K562 (cell line): ENCODE measurements around the gene FLOT2. TPM values are rescaled to one million over a fixed set of nuclear protein-coding genes. Genes with fewer than 3 reads are reported as not detected.

Experiments
- ASH1L ChIP-seq: fragments of 450-650 bp; IDR thresholded peaks from 2 replicates; pipeline ENCODE4 v1.6.1; 2018; ENCODE audit warnings: borderline replicate concordance, mild to moderate bottlenecking, low read depth; ENCODE audit not compliant: partially characterized antibody
- CCAR2 ChIP-seq: fragments of 200-400 bp; formaldehyde crosslinking; IDR thresholded peaks from 2 replicates; pipeline ENCODE4 v1.6.1; 2017; ENCODE audit warnings: mild to moderate bottlenecking, low read depth, low read length
- HDAC2 ChIP-seq: fragments of 450-650 bp; IDR thresholded peaks from 2 replicates; pipeline ENCODE4 v1.6.1; 2016; ENCODE audit warnings: mild to moderate bottlenecking
- KDM1A ChIP-seq, 2 experiments: fragments of 450-650 bp; IDR thresholded peaks; 2 replicates each; pipeline ENCODE4 v1.6.1; 2016; ENCODE audit warnings: mild to moderate bottlenecking in 2 of 2
- NFYB ChIP-seq: IDR thresholded peaks from 2 replicates; pipeline ENCODE4 v1.6.1; 2011; ENCODE audit warnings: mild to moderate bottlenecking, moderate library complexity; ENCODE audit not compliant: insufficient read length; ENCODE audit errors: extremely low read depth
- NR2C2 ChIP-seq, 2 experiments: fragments of 200-800 bp in 1 of 2; sonication (Bioruptor generic) in 1 of 2; sonication (generic) in 1 of 2; formaldehyde crosslinking in 1 of 2; IDR thresholded peaks; 2 replicates each; pipeline versions ENCODE4 v1.6.1 to v1.8.0; 2016 to 2022; ENCODE audit warnings: mild to moderate bottlenecking in 1 of 2, missing compliant biosample characterization in 1 of 2, missing genetic modification characterization in 1 of 2, missing genetic modification reagents in 1 of 2
- NR2F6 ChIP-seq: fragments of 450-650 bp; formaldehyde crosslinking; IDR thresholded peaks from 2 replicates; pipeline ENCODE4 v1.4.0; 2020; ENCODE audit warnings: mild to moderate bottlenecking
- RAD21 ChIP-seq, 2 experiments: fragments of 250-450 bp in 1 of 2; fragments of 450-650 bp in 1 of 2; sonication (Bioruptor Pico) in 1 of 2; formaldehyde crosslinking in 1 of 2; IDR thresholded peaks in 1 of 2; conservative IDR thresholded peaks in 1 of 2; 2 replicates each; pipeline versions ENCODE4 v1.4.0 to v1.8.0; 2020 to 2022; ENCODE audit warnings: mild to moderate bottlenecking in 2 of 2, moderate library complexity in 1 of 2
- RAD51 ChIP-seq: fragments of 450-650 bp; IDR thresholded peaks from 2 replicates; pipeline ENCODE4 v1.7.1; 2016; ENCODE audit warnings: low read depth, mild to moderate bottlenecking, borderline replicate concordance
- RBBP5 ChIP-seq: fragments of 200-600 bp; sonication (generic); IDR thresholded peaks from 2 replicates; pipeline ENCODE4 v1.6.1; 2012; ENCODE audit warnings: borderline replicate concordance, mild to moderate bottlenecking, low read length, control low read depth, inconsistent platforms; ENCODE audit not compliant: insufficient read depth, poor library complexity, severe bottlenecking
- RBM34 ChIP-seq: fragments of 200-400 bp; formaldehyde crosslinking; IDR thresholded peaks from 2 replicates; pipeline ENCODE4 v1.6.1; 2018; ENCODE audit warnings: low read length, borderline replicate concordance; ENCODE audit not compliant: insufficient read depth
- SMARCC2 ChIP-seq: fragments of 450-650 bp; IDR thresholded peaks from 2 replicates; pipeline ENCODE4 v1.6.1; 2017; ENCODE audit warnings: antibody characterized with exemption, moderate library complexity, mild to moderate bottlenecking, low read depth
- SRSF3 ChIP-seq: fragments of 200-400 bp; formaldehyde crosslinking; IDR thresholded peaks from 2 replicates; pipeline ENCODE4 v1.6.1; 2016; ENCODE audit warnings: mild to moderate bottlenecking, low read length, moderate library complexity; ENCODE audit not compliant: insufficient read depth
- TARDBP ChIP-seq: fragments of 450-650 bp; IDR thresholded peaks from 2 replicates; pipeline ENCODE4 v1.6.1; 2016
- ZFP36 ChIP-seq: fragments of 150-350 bp; IDR thresholded peaks from 2 replicates; pipeline ENCODE4 v1.6.1; 2018; ENCODE audit warnings: low read length, low read depth; ENCODE audit not compliant: partially characterized antibody
- ZNF217 ChIP-seq: sonication (generic); formaldehyde crosslinking; IDR thresholded peaks from 2 replicates; pipeline ENCODE4 v1.8.0; 2022; ENCODE audit warnings: mild to moderate bottlenecking, missing genetic modification reagents
- ZNF77 ChIP-seq: fragments of 250-450 bp; sonication (Bioruptor Pico); IDR thresholded peaks from 2 replicates; pipeline ENCODE4 v1.5.0; 2020
- ZNF780A ChIP-seq: fragments of 250-450 bp; sonication (Bioruptor Pico); IDR thresholded peaks from 2 replicates; pipeline ENCODE4 v1.5.0; 2021; ENCODE audit warnings: mild to moderate bottlenecking
- polyA plus RNA-seq, 8 experiments: library from polyadenylated mRNA; depleted of rRNA in 4 of 8; stranded (reverse) in 5 of 8; unstranded in 3 of 8; fragments of >200 nt; fragmentation: Nextera tagmentation in 2 of 8; fragmentation: Illumina TruSeq in 1 of 8; extraction: Ambion mirVana in 2 of 8; extraction: Trizol in 1 of 8; gene quantifications; 2 replicates each; pipeline versions ENCODE4 v1.2.1 to v1.2.3, GENCODE V29; 2011 to 2014; ENCODE audit warnings: inconsistent platforms in 1 of 8, missing spikeins in 1 of 8
- total RNA-seq, 7 experiments: library from RNA; depleted of rRNA in 6 of 7; stranded (reverse); fragments of >200 nt in 6 of 7; fragmentation: Illumina TruSeq in 2 of 7; extraction: Trizol in 2 of 7; gene quantifications; 2 replicates each; pipeline versions ENCODE4 v1.2.1 to v1.2.3, GENCODE V29; 2011 to 2021; ENCODE audit warnings: low replicate concordance in 1 of 7
- TF ChIP-seq, protein P1 (sequence below): fragments of 250-450 bp; sonication (Bioruptor Pico); IDR thresholded peaks from 2 replicates; pipeline ENCODE4 v1.8.0; 2022; ENCODE audit warnings: moderate library complexity, mild to moderate bottlenecking, inconsistent platforms
- TF ChIP-seq, protein P2 (sequence below): fragments of 450-650 bp; formaldehyde crosslinking; conservative IDR thresholded peaks from 2 replicates; pipeline ENCODE4 v1.4.0; 2022; ENCODE audit warnings: mild to moderate bottlenecking, missing genetic modification characterization
- TF ChIP-seq, protein P3 (sequence below): fragments of 450-650 bp; IDR thresholded peaks from 2 replicates; pipeline ENCODE4 v1.6.1; 2016; ENCODE audit warnings: antibody characterized with exemption
- TF ChIP-seq, protein P4 (sequence below): fragments of 250-450 bp; sonication (Bioruptor Pico); IDR thresholded peaks from 2 replicates; pipeline ENCODE4 v1.6.1; 2021; ENCODE audit warnings: mild to moderate bottlenecking
- TF ChIP-seq, protein P5 (sequence below): fragments of 250-450 bp; sonication (Bioruptor Pico); IDR thresholded peaks from 2 replicates; pipeline ENCODE4 v1.8.0; 2021; ENCODE audit warnings: moderate library complexity, mild to moderate bottlenecking, inconsistent platforms

FLOT2 gene
- total and polyA plus RNA-seq, 9 of the 15 experiments (the other 6 are each of a cell fraction or from before 2014, with no cell fraction given): 17.5 to 138 (median 41.7) TPM

DNA sequence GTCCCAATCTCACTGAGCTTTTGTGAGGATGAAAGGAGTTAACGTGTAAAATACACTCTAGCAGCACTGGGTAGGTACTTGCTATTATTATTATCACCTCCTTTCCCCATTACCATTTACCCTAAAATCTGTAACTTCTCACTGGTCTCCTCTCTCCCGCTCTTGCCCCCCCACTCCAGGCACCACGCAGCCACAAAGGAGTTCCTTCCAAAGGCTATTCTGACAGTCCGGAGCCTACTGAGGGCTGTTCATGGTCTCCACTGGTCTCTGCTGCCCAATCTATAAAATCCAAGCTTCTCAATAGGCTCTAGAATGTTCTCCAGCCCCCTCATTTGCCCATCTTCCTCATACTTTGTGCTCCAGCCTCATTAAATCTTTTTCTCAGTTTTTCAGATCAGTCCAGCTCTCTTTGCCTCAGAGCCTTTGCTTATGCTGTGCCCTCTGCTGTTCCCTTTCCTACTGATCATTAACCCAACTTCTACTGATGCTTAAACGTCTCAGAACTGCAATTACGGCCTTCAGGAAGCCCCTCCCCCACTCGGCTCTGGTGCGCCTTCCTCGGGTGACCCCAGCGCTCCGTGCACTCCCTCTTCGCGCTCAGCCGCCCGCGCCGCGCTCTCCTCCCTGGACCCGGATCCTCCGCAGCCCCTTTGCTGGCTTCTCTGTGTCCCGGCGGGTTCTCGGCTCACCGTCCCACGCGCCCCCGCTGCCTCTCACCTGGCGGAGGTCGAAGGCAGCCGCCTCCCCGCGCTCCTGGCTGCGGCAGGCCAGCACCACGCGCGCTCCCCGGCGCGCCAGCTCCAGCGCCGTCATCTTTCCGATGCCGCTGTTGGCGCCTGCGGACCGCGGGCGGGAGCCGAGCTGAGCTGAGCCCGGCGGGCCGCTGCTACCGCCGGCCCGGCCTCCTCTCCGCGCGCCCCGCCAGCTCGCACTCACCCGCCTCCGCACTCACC lies 4.6 kb upstream of the FLOT2 start (continued):
- TF ChIP-seq, protein P1, sequence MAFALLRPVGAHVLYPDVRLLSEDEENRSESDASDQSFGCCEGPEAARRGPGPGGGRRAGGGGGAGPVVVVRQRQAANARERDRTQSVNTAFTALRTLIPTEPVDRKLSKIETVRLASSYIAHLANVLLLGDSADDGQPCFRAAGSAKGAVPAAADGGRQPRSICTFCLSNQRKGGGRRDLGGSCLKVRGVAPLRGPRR (CRISPR knock-in tag): no peak
- TF ChIP-seq RBBP5 (peak; percentile 77), SMARCC2 (no peak; the same call in 1 of the 2 replicates), ZNF77 (no peak), RAD51 (no peak), ASH1L (no peak), ZNF780A (CRISPR knock-in tag) (no peak; the same call in 1 of the 2 replicates), NR2C2 (CRISPR knock-in tag; IDR thresholded peaks at IDR 0.05) (no peak), NR2C2 (tag; IDR thresholded peaks at IDR 0.05) (peak; percentile 91), KDM1A (IDR thresholded peaks at IDR 0.05) (peak; percentile 25 to 77; a peak in 2 of 4 replicates), TARDBP (no peak), ZNF217 (CRISPR knock-in tag) (no peak), ZFP36 (peak; percentile 14), RAD21 (CRISPR knock-in tag; conservative IDR thresholded peaks at IDR 0.05 in 1 of 2, IDR thresholded peaks at IDR 0.05 in 1 of 2) (no peak), NR2F6 (no peak), RBM34 (0 out of 2 replicates have a peak, but pooled peaks have one; percentile 47), SRSF3 (no peak), NFYB (no peak), CCAR2 (no peak), HDAC2 (peak; percentile 88)
- TF ChIP-seq, protein P2, sequence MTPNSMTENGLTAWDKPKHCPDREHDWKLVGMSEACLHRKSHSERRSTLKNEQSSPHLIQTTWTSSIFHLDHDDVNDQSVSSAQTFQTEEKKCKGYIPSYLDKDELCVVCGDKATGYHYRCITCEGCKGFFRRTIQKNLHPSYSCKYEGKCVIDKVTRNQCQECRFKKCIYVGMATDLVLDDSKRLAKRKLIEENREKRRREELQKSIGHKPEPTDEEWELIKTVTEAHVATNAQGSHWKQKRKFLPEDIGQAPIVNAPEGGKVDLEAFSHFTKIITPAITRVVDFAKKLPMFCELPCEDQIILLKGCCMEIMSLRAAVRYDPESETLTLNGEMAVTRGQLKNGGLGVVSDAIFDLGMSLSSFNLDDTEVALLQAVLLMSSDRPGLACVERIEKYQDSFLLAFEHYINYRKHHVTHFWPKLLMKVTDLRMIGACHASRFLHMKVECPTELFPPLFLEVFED (CRISPR knock-in tag): no peak
- TF ChIP-seq, protein P3, sequence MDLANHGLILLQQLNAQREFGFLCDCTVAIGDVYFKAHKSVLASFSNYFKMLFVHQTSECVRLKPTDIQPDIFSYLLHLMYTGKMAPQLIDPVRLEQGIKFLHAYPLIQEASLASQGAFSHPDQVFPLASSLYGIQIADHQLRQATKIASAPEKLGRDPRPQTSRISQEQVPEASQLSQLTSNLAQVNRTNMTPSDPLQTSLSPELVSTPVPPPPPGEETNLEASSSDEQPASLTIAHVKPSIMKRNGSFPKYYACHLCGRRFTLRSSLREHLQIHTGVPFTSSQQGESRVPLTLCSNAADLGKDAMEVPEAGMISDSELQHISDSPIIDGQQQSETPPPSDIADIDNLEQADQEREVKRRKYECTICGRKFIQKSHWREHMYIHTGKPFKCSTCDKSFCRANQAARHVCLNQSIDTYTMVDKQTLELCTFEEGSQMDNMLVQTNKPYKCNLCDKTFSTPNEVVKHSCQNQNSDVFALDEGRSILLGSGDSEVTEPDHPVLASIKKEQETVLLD: peak; percentile 51; the same call in 1 of the 2 replicates
- TF ChIP-seq, protein P4, sequence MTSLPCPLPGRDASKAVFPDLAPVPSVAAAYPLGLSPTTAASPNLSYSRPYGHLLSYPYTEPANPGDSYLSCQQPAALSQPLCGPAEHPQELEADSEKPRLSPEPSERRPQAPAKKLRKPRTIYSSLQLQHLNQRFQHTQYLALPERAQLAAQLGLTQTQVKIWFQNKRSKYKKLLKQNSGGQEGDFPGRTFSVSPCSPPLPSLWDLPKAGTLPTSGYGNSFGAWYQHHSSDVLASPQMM (CRISPR knock-in tag): no peak
- TF ChIP-seq, protein P5, sequence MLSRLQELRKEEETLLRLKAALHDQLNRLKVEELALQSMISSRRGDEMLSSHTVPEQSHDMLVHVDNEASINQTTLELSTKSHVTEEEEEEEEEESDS (CRISPR knock-in tag): no peak
